ENCODE results near the gene HOXA6. TPM values are rescaled to one million over a fixed set of nuclear protein-coding genes. Genes with fewer than 3 reads are reported as not detected.

HOXA6 gene
- total RNA-seq, 1 donor, result not detected

DNA sequence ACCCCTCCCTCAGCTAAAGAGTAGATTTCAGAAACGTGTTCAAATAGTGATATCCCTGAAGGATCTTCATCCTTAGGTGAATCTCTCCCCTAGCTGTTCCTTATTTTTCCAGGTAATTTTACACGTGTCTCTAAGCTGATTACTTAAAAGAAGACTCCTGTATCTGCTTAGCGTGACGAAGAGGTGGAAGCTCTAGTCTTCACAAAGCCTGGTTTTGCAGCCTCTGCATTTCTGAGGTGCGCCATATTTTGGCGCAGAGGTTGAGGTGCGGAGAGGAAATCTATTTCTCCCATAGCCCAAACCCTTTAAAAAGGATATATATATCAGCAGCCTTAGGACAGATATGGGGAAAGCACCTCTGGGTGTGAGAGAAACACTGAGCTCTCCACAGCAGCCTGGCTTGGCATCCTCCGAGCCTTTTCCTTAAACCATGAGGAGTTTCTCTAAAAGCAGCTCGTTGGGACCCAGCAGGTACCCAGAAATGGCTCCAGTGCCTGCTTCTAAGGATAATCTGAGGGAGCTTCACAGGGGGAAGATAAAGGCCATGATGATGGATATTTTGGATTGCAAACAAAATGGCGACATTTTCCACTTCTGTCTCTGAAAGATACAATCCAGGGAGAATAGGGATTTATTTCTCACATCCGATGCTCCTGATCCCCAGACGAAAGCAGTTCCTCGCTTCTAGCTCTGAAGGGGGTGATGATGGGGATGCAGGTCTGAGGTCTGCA lies 42.1 kb downstream of the HOXA6 start:
- Histone ChIP-seq H3K9me3 (ENCODE audit: low read depth, low read length) (no peaks in the 10 kb centered on the region), H3K4me3 (ENCODE audit: low read length) (no peak overlapping the region), H3K27me3 (ENCODE audit: insufficient read depth, low read length) (peaks cover 52% of the 10 kb centered on the region), H3K4me1 (ENCODE audit: insufficient read depth, low read length) (peaks cover 15% of the 10 kb centered on the region)

DNA sequence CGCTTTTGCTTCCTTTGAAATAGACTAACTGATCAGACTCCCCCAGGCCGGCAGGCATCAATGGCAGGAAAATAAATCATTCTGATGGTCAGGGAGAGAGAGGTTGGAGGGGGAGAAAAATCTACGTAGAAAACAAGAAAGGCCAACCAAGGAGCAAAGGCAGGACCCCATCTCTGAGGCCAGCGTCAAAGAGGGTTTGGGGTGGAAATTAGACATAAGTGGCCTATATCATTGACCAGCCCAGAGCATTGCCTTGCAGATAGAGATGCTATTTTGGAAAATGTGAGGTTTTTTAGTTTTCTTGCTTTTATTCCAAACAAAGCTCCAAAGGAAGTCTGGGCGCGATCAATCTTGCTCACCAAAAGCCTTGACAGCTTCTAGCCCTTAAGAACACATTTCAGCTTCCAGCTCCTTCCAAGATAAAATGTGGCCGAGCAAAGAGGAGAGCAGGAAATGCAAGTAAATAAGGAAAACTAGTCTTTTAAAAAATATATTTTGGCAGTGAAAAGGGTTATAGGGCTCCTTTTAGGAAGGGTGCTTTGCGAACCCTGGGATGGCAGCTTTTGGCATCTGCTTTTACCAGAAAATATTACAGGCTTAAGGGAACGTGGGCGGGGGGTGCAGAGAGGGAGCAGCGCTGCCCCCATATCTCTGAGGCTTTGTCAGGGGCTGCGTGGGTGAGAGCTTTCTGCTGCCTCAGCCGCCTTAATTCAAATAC lies 43.1 kb downstream of the HOXA6 start:
- no peaks in the 10 kb centered on the region for H3K9me3 ChIP-seq (ENCODE audit: low read depth, low read length)
- H3K4me3 ChIP-seq (ENCODE audit: low read length), result no peak overlapping the region
- peaks cover 15% of the 10 kb centered on the region for H3K4me1 ChIP-seq (ENCODE audit: insufficient read depth, low read length)
- H3K27me3 ChIP-seq (ENCODE audit: insufficient read depth, low read length), result peaks cover 62% of the 10 kb centered on the region

DNA sequence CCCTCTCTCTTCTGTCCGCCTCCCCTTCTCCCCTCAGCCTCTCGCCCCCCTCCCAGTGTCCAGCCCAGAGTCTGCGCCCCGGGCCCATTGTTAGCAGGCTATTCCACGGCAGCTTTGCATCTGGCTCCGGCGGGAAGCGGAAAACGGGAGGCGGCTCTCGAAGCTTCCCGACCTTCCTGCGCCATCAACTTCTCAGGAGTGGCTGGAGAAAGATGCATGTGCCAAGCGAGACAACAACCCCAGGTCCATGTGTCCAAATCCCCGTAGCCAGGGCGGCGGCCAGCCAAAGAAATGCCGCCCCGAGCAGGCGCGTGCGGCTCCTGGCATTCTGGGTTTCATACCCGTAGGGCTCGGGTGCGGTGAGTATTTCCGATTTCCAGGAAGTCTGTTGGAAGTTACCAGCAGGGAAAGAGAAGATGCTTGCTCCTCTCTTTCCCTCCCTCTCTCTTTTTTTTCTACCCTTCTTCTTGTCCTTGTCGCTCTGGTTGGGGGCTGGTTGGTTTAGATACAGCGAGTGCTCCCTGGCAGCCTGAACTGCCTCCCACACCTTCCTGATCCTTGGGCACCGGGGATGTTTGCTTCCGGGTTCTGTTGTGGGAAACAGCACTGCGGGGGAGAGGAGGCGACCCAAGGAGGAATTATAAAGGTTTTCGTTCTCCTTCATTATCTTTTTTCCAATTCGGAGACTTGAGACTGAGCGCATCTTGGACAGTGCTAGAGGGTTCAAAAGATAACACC lies 43.9 kb downstream of the HOXA6 start:
- H3K4me1 ChIP-seq (ENCODE audit: insufficient read depth, low read length), result peaks cover 21% of the 10 kb centered on the region
- peaks cover 70% of the 10 kb centered on the region for H3K27me3 ChIP-seq (ENCODE audit: insufficient read depth, low read length)
- no peak overlapping the region for H3K4me3 ChIP-seq (ENCODE audit: low read length)
- no peaks in the 10 kb centered on the region for H3K9me3 ChIP-seq (ENCODE audit: low read depth, low read length)

DNA sequence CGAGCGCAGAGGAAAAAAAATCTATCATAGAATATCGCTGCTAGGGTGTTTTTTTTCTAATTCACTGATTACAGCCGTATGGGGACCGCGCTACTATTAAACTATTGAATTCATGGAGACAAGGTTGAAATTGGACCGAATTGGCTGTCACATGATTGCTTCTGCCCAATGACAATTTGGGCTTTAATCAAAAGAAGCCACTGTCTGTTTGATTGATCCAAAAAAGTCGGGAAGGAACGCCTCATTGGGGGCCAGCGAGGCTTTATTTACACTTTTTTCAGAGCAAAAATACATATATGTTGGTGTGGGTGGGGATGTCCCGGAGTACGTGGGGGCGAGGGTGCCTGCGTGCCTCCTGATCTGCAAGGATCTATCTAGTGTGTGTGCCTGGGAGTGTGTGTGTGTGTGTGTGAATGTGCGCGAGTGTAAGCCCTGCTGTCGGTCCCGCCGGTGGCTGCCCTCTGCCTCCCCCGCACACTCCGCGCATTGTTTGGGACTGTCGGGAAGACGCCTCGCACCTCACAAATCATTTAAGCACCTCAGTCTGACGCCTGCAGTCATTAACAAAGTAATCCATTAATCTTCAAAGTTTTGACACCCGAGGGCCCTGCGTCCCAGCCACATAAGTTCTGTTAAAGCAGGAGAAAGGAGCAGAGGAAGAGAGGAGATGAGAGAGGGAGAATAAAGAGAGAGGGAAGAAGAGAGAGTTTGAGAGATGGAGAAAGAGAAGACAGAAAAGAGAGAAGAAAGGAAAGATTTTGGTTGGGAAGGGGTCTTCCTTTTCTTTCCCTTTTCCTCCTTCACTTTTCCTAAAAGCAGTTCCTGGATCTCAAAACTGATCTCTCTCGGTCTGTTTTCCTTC lies 44.8 kb downstream of the HOXA6 start, which contains the start of gene HOXA2:
Gene HOXA2 (minus strand): TSS at position 103 of the 862 bp plus-strand sequence. CDS start 183 bp downstream, outside the sequence.
- no peaks in the 10 kb centered on the region for H3K9me3 ChIP-seq (ENCODE audit: low read depth, low read length)
- peaks cover 79% of the 10 kb centered on the region for H3K27me3 ChIP-seq (ENCODE audit: insufficient read depth, low read length)
- H3K4me1 ChIP-seq (ENCODE audit: insufficient read depth, low read length), result peaks cover 29% of the 10 kb centered on the region
- H3K4me3 ChIP-seq (ENCODE audit: low read length), result no peak within 1 kb of the TSS

DNA sequence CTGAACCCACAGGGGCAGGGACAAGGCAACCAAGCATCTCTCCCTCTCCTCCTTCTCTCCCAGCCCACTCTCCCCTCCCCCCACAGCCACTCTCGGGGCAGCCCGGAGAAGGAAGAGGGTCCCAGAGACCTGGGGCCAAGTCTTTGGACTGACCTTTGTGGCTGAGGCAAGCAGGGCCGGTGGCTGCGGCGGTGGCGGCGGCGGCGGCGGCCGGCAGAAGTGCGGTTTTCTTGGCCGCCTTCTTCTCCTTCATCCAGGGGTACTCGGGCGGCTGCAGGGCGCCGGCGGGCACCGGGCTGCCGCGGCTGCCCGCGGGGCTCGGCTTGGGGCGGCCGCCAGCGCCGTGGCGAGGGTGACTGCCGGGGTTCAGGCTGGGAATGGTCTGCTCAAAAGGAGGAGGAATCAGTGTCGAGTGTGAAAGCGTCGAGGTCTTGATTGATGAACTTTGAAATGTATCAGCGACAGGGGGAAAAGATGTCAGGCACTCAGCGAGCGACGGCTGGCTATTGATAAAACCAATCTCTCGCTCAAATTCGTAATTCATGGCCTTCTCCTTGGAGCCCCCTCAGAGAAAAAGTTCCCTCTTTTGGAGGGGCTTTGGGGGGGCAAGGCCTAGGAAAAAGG lies 45.5 kb downstream of the HOXA6 start:
- Histone ChIP-seq H3K27me3 (ENCODE audit: insufficient read depth, low read length) (peaks cover 86% of the 10 kb centered on the region), H3K4me1 (ENCODE audit: insufficient read depth, low read length) (peaks cover 37% of the 10 kb centered on the region), H3K9me3 (ENCODE audit: low read depth, low read length) (no peaks in the 10 kb centered on the region), H3K4me3 (ENCODE audit: low read length) (no peak overlapping the region)

DNA sequence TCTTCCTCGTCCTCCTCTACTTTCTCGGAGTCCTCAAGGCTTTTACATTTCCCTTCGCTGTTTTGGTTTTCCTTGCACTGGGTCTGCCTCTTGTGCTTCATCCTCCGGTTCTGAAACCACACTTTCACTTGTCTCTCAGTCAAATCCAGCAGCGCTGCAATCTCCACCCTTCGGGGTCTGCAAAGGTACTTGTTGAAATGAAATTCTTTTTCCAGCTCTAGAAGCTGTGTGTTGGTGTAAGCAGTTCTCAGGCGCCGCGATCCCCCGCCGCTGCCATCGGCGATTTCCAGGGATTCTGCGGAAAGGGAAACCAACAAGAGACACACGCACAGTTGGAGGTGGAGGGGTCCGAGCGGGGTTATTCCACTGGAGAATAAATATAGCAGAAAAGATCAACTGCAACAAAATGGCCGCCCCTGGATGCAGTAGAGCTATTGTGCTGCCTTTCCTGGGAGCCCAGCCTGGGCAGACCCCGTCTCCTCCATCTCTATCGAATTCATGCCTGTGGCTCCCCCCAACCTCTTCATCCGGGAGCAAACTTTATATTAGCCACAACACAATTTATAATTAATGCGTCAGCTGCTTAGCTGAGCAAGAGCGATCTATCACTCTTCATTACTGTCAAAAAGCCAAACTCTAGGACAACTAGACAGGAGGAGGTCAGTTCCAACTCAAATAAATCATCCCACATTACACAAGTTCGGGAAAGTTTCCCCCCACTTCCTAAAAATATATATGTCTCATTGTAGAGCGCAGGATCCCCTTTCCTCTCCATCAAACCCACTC lies 46.2 kb downstream of the HOXA6 start:
- Histone ChIP-seq H3K4me1 (ENCODE audit: insufficient read depth, low read length) (peaks cover 40% of the 10 kb centered on the region), H3K9me3 (ENCODE audit: low read depth, low read length) (no peaks in the 10 kb centered on the region), H3K27me3 (ENCODE audit: insufficient read depth, low read length) (peaks cover 86% of the 10 kb centered on the region), H3K4me3 (ENCODE audit: low read length) (no peak overlapping the region)

DNA sequence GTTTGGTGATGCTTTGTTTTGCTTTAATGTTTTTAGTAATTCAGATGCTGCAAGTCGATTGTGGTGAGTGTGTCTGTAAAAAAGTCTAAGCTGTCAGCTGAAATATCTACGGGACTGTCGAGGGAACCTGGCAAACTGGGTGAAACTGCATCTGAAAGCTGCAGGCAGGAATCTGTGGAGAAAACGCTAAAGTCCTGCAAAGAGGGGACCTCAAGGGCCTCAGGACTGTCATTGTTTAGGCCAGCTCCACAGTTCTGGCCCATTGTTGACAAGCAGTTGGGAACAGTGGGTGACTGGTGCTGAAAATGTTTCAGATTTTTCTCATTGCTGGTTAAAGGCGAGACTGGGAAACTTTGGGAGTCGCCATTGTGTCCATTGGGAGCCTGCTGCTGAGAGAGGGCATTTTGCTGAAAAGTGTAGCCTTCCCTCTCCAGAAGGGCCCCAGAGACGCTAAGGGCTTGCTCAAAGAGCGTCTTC lies 46.8 kb downstream of the HOXA6 start:
- Histone ChIP-seq H3K9me3 (ENCODE audit: low read depth, low read length) (no peaks in the 10 kb centered on the region), H3K4me3 (ENCODE audit: low read length) (no peak overlapping the region), H3K4me1 (ENCODE audit: insufficient read depth, low read length) (peaks cover 41% of the 10 kb centered on the region), H3K27me3 (ENCODE audit: insufficient read depth, low read length) (peaks cover 84% of the 10 kb centered on the region)

DNA sequence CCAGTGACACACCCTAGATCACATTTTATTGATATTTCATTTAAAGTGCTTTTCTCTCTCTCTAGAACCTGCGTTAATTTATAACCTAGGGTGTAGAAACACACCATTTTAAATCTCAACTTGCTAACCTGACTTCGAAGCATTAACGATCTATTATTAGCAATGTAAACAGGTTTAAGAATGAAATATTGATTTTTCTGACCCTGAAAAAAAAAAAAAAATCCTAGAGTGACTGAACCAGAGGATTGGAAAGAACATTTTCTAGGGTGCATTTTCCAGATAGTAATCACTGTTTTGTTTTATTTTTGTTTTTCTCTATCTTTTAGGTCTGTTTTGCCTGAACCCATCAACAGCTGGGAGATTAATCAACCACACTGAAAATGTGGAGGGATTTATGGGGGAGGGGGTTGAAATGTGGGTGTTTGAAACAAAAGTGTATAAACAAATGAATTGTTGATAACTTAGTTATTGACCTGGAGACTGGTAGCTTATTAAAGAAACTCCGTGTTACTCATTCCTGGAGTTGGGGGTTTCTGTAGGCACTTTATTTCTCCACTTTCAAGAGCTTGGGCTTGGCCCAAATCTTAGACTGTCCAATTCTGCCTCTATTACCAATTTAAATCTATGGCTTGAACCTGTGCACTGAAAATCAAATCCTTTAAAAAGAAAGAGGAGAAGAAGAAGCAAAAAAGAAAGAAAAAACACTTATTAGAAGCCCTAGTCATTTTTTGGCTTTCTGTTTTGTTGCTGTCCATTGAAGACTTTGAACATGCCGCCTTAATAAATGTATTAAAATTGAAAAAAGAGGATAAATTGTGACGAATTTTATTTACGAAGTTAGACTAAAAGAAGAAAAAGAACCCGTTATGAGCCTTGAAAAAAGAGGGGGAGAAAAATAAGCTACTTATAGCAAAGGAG lies 47.9 kb downstream of the HOXA6 start:
- no peaks in the 10 kb centered on the region for H3K9me3 ChIP-seq (ENCODE audit: low read depth, low read length)
- peaks cover 51% of the 10 kb centered on the region for H3K4me1 ChIP-seq (ENCODE audit: insufficient read depth, low read length)
- H3K4me3 ChIP-seq (ENCODE audit: low read length), result no peak overlapping the region
- H3K27me3 ChIP-seq (ENCODE audit: insufficient read depth, low read length), result peaks cover 82% of the 10 kb centered on the region

DNA sequence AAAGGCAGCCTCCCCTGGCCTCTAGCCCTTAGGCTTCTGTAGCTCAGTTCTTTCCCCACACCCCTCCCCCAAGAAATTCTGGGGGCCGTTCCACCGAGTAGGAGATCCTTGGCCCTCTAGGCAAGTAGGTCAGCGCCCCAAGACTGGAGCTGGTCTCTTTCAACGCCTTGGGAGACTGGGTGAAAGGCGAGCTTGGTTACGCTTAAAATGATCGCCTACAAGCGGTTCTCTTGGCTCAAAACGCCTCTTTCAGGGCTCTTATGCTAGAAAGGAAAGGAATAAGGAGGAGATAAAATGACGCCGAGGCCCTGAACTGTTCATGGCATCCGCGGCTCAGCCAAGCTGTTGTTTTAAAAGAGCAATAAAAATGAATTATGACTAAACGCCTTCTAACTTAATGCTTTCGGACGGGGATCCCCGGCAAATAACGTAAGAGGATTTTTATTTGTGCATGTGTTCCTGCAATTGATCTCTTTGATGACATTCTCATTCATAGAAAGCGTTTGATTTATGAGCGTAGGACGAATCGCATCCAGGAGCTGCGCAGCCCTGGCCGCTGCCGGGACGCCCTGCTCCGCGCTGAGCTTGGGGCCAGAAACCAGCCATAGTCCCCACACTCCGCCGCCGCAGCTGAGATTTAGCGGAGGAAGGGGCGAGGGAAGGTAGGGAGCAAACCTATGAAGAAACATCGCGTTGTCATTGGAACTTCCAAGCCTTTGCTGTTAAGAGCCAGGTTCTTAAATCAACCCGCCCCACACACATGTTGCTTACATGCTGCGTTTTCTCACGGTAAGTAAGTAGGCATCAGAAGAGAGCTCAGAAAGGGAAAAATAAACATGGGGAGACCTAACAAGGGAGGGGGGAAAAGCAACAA lies 48.8 kb downstream of the HOXA6 start:
- H3K9me3 ChIP-seq (ENCODE audit: low read depth, low read length), result no peaks in the 10 kb centered on the region
- peaks cover 82% of the 10 kb centered on the region for H3K27me3 ChIP-seq (ENCODE audit: insufficient read depth, low read length)
- H3K4me3 ChIP-seq (ENCODE audit: low read length), result no peak overlapping the region
- H3K4me1 ChIP-seq (ENCODE audit: insufficient read depth, low read length), result peaks cover 54% of the 10 kb centered on the region

DNA sequence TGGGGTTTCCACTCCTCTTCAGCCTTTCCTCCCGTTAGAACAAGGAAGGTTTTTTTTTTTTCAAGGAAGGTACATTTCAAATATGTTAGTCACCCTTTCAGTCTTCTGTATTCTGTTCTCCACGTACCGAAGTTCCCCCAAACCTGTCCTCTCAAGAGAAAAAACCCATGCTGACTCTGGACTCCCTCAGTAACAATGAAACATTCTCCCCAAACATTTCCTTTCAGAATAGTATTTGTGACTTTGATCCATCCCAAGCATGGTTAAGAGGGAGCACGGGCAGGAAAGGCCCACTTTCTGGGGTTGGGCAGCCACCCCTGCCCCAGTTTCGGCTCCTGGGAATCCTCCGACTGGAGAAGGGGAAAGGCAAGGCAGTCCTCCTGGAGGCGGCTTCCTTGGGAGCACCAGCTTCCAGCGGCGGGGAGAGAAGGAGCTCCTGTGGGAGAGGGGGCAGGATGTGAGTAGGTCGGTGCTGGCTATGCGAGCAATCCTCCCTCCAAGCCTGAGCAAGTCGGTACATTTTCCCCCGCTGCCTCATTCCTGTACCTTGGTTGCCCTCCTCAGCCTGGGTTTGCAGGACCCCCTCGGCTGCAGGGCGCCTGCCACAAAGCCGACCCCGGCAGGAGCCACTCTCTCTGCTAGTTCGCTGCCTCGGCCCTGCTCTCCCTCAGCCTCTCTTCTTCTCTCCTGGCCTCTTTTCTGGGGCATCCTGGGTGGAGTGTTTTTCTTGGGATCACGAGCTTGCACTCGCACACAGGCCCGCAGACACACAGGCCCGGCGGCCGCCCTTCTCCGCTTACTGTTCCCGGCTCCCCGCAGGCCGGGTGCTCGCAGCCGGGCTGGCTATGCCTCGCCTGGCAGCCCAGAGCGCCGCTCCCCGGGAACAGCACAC lies 49.6 kb downstream of the HOXA6 start:
- no peaks in the 10 kb centered on the region for H3K9me3 ChIP-seq (ENCODE audit: low read depth, low read length)
- peaks cover 54% of the 10 kb centered on the region for H3K4me1 ChIP-seq (ENCODE audit: insufficient read depth, low read length)
- H3K27me3 ChIP-seq (ENCODE audit: insufficient read depth, low read length), result peaks cover 82% of the 10 kb centered on the region
- H3K4me3 ChIP-seq (ENCODE audit: low read length), result peak overlapping the region; percentile 0

DNA sequence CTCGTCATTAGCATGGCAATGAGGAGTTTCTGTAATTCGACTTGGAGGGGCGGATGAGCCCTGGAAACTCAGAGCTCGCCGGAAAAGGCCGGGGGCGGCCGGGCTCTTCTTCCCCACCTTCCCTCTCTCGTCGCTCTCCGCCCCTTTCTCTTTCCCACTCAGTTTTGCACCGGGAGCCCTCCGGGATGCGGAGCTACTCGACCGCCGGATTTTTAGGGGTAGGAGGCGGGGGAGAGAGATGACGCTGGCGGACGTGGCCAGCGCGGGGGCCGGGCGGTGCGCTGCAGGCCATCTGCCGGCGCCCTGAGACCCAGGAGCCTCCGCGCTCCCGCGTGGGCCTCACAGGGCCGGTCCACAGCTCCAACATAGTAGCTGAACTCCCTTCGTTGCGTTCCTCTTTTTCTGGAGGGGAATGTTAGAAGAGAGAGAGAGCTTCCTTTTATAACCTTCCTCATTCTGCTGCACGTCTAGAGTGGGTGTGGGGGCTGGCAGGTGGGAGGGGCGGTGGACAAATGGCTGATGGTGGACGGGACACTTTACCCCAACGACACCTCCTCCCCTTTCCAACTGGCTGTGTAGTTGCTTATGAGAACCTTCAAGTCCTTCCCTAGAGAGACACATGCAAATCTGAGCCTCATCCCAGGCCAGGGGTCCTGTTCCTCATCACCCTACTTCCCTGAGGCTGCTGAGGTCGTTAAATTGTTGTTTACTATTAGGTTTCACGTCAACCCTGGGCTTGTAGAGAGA lies 50.6 kb downstream of the HOXA6 start:
- Histone ChIP-seq H3K9me3 (ENCODE audit: low read depth, low read length) (no peaks in the 10 kb centered on the region), H3K4me3 (ENCODE audit: low read length) (peak overlapping the region; percentile 78), H3K27me3 (ENCODE audit: insufficient read depth, low read length) (peaks cover 84% of the 10 kb centered on the region), H3K4me1 (ENCODE audit: insufficient read depth, low read length) (peaks cover 45% of the 10 kb centered on the region)

Measured in mononuclear cell (primary cell).